ENCODE data around the gene MATN1. TPM values are rescaled to one million over a fixed set of nuclear protein-coding genes. Genes with fewer than 3 reads are reported as not detected.

Gene MATN1
- total and polyA plus RNA-seq, 4 donors = 0.50 to 1.4 (median 0.88) TPM

- DNase-seq (ENCODE audit: low read depth in 4 of 6, low spot score in 6 of 6) = peak in 1 of 6 donors; percentile 83
- peak overlapping the region; percentile 54 for H3K4me3 ChIP-seq (ENCODE audit: low read depth, low read length)
- WGBS (ENCODE audit: insufficient coverage) = 42% methylated on average over 21 of the region's 21 CpGs
- H3K27ac ChIP-seq (ENCODE audit: low read depth, low read length) = peak overlapping the region; percentile 96
- H3K27me3 ChIP-seq (ENCODE audit: control insufficient read depth, insufficient read depth, low read length) = no peaks in the 10 kb centered on the region
- H3K4me1 ChIP-seq (ENCODE audit: control insufficient read depth, insufficient read depth, low read length) = peaks cover 46% of the 10 kb centered on the region
- no peaks in the 10 kb centered on the region for H3K9me3 ChIP-seq (ENCODE audit: control insufficient read depth, insufficient read depth, low read length)
- H3K36me3 ChIP-seq (ENCODE audit: control insufficient read depth, insufficient read depth, low read length) = peaks cover 2% of the 10 kb centered on the region
Measured at GRCh38 chr1:30719406-30720270, 3.7 kb downstream of the MATN1 start.

DNA sequence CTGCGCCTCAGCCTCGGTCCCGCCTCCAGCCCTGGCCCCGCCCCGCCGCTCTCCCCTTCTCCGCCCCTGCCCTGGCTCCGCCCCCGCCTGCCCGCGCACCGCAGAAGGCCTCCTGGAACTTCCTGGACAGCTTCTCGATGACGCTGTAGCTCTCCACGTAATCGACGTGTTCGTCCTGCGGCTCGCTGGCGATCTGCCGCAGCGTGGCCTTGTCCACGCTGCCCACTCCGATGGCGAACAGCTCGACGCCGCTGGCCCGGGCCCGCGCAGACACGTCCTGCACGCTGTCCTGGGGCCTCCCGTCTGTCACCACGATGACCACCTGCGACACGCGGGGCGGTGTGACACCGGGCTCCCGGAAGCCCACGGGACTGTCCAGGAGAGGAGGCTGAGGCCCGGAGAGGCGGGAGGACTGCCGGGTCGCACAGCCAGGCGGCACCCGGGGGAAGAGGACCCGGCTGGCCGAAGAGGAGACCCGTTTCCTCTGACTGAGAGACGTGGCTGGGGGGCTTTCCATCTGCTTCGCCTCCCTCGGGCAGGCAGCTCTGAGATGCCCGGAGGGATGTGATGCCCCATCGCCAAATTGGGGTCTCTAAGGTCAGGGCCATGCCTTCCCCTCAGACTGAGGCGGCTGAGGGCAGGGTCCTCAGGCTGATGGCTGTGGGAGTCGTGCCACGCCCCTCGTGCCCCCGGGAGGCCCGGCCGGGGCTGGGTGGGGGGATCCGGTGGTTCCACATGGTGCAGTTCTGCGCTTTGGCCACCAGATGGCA, 4.6 kb downstream of the MATN1 start:
- Histone ChIP-seq H3K27me3 (ENCODE audit: control insufficient read depth, insufficient read depth, low read length) (no peaks in the 10 kb centered on the region), H3K4me3 (ENCODE audit: low read depth, low read length) (peak overlapping the region; percentile 54), H3K36me3 (ENCODE audit: control insufficient read depth, insufficient read depth, low read length) (peaks cover 2% of the 10 kb centered on the region), H3K4me1 (ENCODE audit: control insufficient read depth, insufficient read depth, low read length) (peaks cover 44% of the 10 kb centered on the region), H3K9me3 (ENCODE audit: control insufficient read depth, insufficient read depth, low read length) (no peaks in the 10 kb centered on the region), H3K27ac (ENCODE audit: low read depth, low read length) (peak overlapping the region; percentile 96)
- peak in 5 of 6 donors; percentile 77 to 96 (median 83) for DNase-seq (ENCODE audit: low read depth in 4 of 6, low spot score in 6 of 6)
- WGBS (ENCODE audit: insufficient coverage) = under 1% methylated on average over 66 of the region's 66 CpGs

GRCh38 chr1:30718091-30718635, 5.2 kb downstream of the MATN1 start:
- DNase-seq (ENCODE audit: low read depth in 4 of 6, low spot score in 6 of 6) = peak; percentile 82 to 99 (median 94)
- H3K4me3 ChIP-seq (ENCODE audit: low read depth, low read length) = peak overlapping the region; percentile 42
- H3K4me1 ChIP-seq (ENCODE audit: control insufficient read depth, insufficient read depth, low read length) = peaks cover 45% of the 10 kb centered on the region
- peak overlapping the region; percentile 82 for H3K27ac ChIP-seq (ENCODE audit: low read depth, low read length)
- peaks cover 2% of the 10 kb centered on the region for H3K36me3 ChIP-seq (ENCODE audit: control insufficient read depth, insufficient read depth, low read length)
- no peaks in the 10 kb centered on the region for H3K27me3 ChIP-seq (ENCODE audit: control insufficient read depth, insufficient read depth, low read length)
- H3K9me3 ChIP-seq (ENCODE audit: control insufficient read depth, insufficient read depth, low read length) = no peaks in the 10 kb centered on the region
- WGBS (ENCODE audit: insufficient coverage) = 0% methylated on average over 27 of the region's 50 CpGs

DNA sequence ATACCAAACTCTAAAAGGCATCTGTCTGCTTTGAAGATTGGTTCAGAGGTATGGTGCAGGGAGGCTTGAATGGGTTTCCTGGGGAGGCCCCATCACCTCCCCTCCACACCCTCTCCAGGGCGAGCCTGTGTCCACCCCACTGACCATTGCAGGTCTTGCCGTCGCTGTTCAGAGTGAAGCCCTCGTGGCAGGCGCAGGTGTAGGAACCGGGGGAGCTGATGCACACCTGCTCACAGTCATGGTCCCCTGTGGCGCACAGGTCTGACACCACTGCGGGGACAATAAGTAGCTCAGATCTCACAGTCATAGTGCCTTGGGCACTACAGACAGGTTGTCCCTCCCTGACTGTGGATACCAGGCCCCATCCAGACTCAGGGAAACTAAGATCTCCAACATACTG, 6.7 kb downstream of the MATN1 start:
- peaks cover 44% of the 10 kb centered on the region for H3K4me1 ChIP-seq (ENCODE audit: control insufficient read depth, insufficient read depth, low read length)
- no peak for DNase-seq (ENCODE audit: low read depth in 4 of 6, low spot score in 6 of 6)
- no peaks in the 10 kb centered on the region for H3K27me3 ChIP-seq (ENCODE audit: control insufficient read depth, insufficient read depth, low read length)
- WGBS (ENCODE audit: insufficient coverage) = 98% methylated on average over 8 of the region's 8 CpGs
- H3K9me3 ChIP-seq (ENCODE audit: control insufficient read depth, insufficient read depth, low read length) = no peaks in the 10 kb centered on the region
- H3K36me3 ChIP-seq (ENCODE audit: control insufficient read depth, insufficient read depth, low read length) = peaks cover 2% of the 10 kb centered on the region
- no peak overlapping the region for H3K4me3 ChIP-seq (ENCODE audit: low read depth, low read length)
- no peak overlapping the region for H3K27ac ChIP-seq (ENCODE audit: low read depth, low read length)

- WGBS (ENCODE audit: insufficient coverage) = 96% methylated on average over 11 of the region's 11 CpGs
- no peaks in the 10 kb centered on the region for H3K36me3 ChIP-seq (ENCODE audit: control insufficient read depth, insufficient read depth, low read length)
- H3K27me3 ChIP-seq (ENCODE audit: control insufficient read depth, insufficient read depth, low read length) = no peaks in the 10 kb centered on the region
- H3K27ac ChIP-seq (ENCODE audit: low read depth, low read length) = no peak overlapping the region
- no peaks in the 10 kb centered on the region for H3K9me3 ChIP-seq (ENCODE audit: control insufficient read depth, insufficient read depth, low read length)
- H3K4me3 ChIP-seq (ENCODE audit: low read depth, low read length) = no peak overlapping the region
- peaks cover 47% of the 10 kb centered on the region for H3K4me1 ChIP-seq (ENCODE audit: control insufficient read depth, insufficient read depth, low read length)
- no peak for DNase-seq (ENCODE audit: low read depth in 4 of 6, low spot score in 6 of 6)
Measured at GRCh38 chr1:30715886-30716285, 7.5 kb downstream of the MATN1 start.

DNA sequence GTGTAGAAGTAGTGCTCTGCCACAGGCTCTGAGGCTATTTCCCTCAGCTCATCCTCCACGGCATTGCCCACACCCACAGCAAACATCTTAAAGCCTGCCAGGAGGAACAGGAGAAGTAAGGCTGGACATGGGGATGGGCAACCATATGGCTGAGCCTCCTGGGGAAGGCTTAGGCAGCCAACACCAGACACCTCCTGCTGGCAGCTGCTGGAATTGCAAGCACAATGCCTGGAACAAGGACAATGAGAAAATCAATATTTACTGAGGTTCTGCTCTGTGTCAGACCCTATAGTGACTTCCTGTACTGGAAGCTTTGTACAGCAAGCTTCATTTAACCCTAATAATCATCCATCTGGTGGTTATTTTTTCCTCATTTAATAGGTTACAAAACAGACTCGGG, 8.2 kb downstream of the MATN1 start:
- Histone ChIP-seq H3K9me3 (ENCODE audit: control insufficient read depth, insufficient read depth, low read length) (no peaks in the 10 kb centered on the region), H3K36me3 (ENCODE audit: control insufficient read depth, insufficient read depth, low read length) (no peaks in the 10 kb centered on the region), H3K27ac (ENCODE audit: low read depth, low read length) (no peak overlapping the region), H3K4me3 (ENCODE audit: low read depth, low read length) (no peak overlapping the region), H3K27me3 (ENCODE audit: control insufficient read depth, insufficient read depth, low read length) (no peaks in the 10 kb centered on the region), H3K4me1 (ENCODE audit: control insufficient read depth, insufficient read depth, low read length) (peaks cover 46% of the 10 kb centered on the region)
- no CpG with 5 or more reads among the region's 2 CpGs for WGBS (ENCODE audit: insufficient coverage)
- no peak for DNase-seq (ENCODE audit: low read depth in 4 of 6, low spot score in 6 of 6)

GRCh38 chr1:30714536-30715090, 8.8 kb downstream of the MATN1 start:
- H3K27ac ChIP-seq (ENCODE audit: low read depth, low read length) = no peak overlapping the region
- WGBS (ENCODE audit: insufficient coverage) = 100% methylated on average over 2 of the region's 8 CpGs
- DNase-seq (ENCODE audit: low read depth in 4 of 6, low spot score in 6 of 6) = no peak

GRCh38 chr1:30714025-30714424, 9.4 kb downstream of the MATN1 start:
- Histone ChIP-seq H3K9me3 (ENCODE audit: control insufficient read depth, insufficient read depth, low read length) (no peaks in the 10 kb centered on the region), H3K36me3 (ENCODE audit: control insufficient read depth, insufficient read depth, low read length) (no peaks in the 10 kb centered on the region), H3K4me3 (ENCODE audit: low read depth, low read length) (no peak overlapping the region), H3K4me1 (ENCODE audit: control insufficient read depth, insufficient read depth, low read length) (peaks cover 34% of the 10 kb centered on the region), H3K27ac (ENCODE audit: low read depth, low read length) (no peak overlapping the region), H3K27me3 (ENCODE audit: control insufficient read depth, insufficient read depth, low read length) (no peaks in the 10 kb centered on the region)
- no peak for DNase-seq (ENCODE audit: low read depth in 4 of 6, low spot score in 6 of 6)
- WGBS (ENCODE audit: insufficient coverage) = 36% methylated on average over 3 of the region's 4 CpGs

More at GRCh38 chr1:30714536-30715090, 8.8 kb downstream of the MATN1 start:
- H3K4me1 ChIP-seq (ENCODE audit: control insufficient read depth, insufficient read depth, low read length) = peaks cover 40% of the 10 kb centered on the region
- no peaks in the 10 kb centered on the region for H3K36me3 ChIP-seq (ENCODE audit: control insufficient read depth, insufficient read depth, low read length)
- no peak overlapping the region for H3K4me3 ChIP-seq (ENCODE audit: low read depth, low read length)
- H3K9me3 ChIP-seq (ENCODE audit: control insufficient read depth, insufficient read depth, low read length) = no peaks in the 10 kb centered on the region
- no peaks in the 10 kb centered on the region for H3K27me3 ChIP-seq (ENCODE audit: control insufficient read depth, insufficient read depth, low read length)

DNA sequence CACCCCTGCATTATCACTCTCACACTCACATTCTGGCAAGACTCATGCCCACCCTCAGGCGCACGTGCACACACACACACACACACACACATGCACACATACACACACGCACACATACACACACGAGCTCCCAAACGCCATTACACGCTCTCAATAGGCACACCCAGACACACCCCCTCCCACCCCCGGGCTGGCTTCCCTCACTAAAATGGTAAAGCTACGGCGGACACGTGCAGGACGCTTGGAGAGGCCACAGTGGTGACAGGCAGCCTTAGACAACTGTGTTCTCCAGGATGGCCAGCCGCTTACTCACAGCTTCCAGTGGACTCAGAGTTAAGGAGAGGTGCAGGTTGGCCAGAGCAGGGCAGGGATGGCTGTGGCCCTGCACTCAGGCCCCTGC, 10.1 kb downstream of the MATN1 start:
- H3K4me1 ChIP-seq (ENCODE audit: control insufficient read depth, insufficient read depth, low read length) = peaks cover 29% of the 10 kb centered on the region
- no peak overlapping the region for H3K27ac ChIP-seq (ENCODE audit: low read depth, low read length)
- DNase-seq (ENCODE audit: low read depth in 4 of 6, low spot score in 6 of 6) = no peak
- H3K36me3 ChIP-seq (ENCODE audit: control insufficient read depth, insufficient read depth, low read length) = no peaks in the 10 kb centered on the region
- no peaks in the 10 kb centered on the region for H3K27me3 ChIP-seq (ENCODE audit: control insufficient read depth, insufficient read depth, low read length)
- H3K4me3 ChIP-seq (ENCODE audit: low read depth, low read length) = no peak overlapping the region
- WGBS (ENCODE audit: insufficient coverage) = 43% methylated on average over 7 of the region's 12 CpGs
- H3K9me3 ChIP-seq (ENCODE audit: control insufficient read depth, insufficient read depth, low read length) = no peaks in the 10 kb centered on the region
